ENCODE measurements around the gene CCDC194.
"Not testable (repeated sequence)": the region's sequence is repeated elsewhere in the genome, so short reads cannot be mapped to it uniquely, and the experiment has no call there.

Gene CCDC194

DNA sequence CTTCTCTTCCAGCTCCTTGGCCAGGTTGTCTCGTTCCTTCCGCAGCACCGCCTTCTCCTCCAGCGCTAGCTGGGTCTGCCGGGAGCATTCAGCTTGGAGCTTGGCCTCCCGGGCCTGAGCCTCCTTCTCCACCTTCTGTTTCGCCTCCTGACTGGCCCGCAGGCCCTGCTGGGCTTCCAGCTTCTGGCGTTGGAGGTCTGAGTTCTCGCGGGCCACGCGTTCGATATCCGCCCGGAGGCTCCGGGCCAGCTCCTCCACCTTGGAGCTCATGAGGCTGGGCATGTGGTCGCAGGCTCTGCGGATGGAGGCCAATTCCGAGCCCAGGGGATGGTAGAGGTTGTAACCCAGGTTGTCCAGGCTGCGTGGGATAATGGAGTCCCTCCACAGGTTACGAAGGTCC is 28.6 kb downstream of the CCDC194 start:
- DNase-seq: no peak

DNA sequence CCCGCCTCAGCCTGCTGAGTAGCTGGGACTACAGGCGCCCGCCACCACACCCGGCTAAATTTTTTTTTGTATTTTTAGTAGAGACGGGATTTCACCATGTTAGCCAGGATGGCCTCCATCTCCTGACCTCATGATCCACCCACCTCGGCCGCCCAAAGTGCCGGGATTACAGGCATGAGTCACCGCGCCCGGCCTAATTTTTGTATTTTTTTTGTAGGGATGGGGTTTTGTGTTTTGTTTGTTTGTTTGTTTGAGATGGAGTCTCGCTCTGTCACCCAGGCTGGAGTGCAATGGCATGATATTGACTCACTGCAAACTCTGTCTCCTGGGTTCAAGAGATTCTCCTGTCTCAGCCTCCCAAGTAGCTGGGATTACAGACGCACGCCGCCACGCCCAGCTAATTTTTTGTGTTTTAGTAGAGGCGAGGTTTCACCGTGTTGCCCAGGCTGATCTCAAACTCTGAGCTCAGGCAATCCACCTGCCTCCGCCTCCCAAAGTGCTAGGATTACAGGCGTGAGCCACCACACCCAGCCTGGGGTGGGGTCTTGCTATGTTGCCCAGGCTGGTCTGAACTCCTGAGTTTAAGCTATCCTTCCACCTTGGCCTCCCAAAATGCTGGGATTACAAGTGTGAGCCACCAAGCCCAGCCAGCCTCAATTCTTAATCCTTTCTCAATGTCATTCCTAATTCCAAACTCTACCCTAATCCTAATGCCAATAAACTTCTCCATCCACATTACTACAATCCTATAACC is 30.0 kb downstream of the CCDC194 start:
- DNase-seq: not testable (repeated sequence)

DNA sequence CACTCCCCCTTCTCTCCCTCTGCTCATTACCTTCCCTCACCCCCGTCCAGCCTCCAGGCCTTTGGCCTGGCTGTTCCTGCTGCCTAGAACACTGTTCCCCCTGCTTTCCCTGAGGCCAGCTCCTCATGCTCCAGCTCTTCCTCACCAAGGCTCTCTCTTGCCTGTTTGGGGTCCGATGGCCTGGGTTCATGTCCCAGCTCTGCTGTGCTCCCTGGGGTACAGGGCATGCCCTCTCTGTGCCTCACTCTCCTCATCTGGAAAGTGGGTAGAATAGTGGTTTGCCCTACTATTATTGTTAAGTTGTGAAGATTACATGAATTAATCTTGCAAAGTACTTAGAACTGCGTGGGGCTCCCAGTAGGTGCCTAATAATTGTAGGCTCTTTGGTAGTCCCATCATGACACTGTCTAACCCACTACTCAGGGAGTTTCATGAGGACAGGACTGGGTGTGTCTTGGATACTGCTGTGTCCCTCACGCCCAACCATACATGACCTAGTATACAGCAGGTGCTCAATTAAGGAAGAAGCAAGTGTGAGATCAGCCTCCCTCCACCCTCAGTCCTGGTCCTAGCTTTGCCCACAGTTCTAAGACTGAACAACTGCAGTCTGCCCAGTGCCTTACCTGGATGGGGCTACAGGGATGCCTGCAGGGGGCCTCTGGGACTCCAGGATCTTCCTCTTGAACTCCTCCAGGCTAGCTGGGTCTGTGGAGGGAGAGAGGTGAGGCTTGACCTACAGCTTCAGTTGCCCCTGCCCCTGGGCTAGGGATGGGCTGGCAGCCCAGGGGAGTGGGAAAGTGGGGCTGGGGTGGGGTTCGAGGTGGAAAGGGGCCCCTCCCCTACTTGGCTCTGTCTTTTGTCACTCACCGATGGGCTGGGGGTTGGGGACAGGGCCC is 33.8 kb downstream of the CCDC194 start:
- DNase-seq: no peak

DNA sequence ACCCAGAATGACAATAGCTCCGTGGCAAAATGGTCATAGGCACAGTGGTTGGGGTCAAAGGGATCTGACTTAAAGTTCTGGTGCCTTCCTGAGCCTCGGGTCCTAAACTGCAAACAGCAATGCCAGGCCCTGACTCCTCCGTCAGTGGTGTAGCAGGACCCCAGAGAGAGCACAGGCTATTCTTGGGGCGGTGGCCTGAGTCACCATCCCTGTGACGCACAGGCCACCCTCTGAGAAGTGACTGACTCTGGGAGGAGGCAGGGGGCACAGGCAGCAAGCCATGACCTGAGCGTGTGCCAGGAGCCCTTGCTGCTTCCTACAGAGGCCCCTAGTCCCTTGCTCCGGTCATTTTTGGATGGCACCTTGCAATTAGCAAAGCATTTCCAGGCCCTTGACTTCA is 35.6 kb downstream of the CCDC194 start:
- no peak for DNase-seq

DNA sequence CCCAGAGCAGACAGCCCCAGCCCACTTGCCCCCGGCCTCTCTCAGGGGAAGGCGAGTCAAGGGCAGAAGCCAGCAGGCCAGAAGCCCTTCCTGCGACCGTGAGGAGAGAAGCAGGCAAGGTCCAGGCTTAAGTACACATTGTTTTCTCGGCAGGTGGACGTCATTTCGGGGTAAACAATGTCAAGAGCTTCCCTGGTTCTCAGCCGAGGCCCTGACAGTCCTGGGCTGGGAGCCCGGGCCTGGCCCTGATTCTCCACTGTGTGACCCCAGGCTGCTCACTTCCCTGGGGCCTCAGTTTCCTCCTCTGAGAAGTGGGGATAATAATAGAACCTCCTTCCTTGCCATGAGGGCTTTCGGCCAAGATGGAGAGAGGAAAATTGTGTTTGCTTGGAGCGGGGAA is 36.3 kb downstream of the CCDC194 start:
- no peak for DNase-seq

DNA sequence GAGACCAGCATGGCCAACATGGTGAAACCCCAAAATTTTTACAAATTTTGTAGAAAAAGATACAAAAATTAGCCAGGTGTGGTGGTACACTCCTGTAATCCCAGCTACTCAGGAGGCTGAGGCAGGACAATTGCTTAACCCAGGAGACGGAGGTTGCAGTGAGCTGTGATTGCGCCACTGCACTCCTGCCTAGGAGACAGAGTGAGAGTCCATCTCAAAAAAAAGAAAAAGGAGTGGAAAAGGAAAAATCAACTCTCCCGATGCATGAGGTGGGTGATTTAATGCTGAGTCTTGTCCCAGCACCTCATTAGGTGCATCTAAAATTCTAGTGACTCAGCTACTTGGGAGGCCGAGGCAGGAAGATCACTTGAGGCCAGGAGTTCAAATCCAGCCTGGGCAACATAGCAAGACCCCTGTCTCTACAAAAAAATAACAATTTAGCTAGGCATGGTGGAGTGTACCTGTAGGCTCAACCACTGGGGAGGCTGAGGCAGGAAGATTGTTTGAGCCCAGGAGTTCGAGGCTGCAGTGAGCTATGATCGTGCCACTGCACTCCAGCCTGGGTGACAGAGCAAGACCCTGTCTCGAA is 36.8 kb downstream of the CCDC194 start:
- no peak for DNase-seq

DNA sequence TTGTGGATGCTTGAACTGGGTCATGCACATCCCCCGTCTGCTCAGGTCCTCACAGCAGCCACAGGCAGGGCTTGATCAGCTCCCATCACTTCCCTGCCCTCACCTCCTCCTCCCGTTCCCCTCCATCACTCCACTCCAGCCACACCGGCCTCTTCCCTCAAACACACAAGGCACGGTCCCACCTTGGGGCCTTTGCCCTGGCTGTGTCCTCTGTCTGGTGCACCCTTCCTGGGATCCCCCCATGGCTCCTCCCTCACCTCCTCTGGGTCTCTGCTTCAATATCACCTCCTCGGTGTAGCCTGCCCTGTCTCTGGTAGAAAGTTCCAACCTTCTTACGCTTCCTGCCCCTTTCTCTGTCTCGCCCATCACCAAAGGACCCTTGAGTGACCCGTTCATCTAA is 40.6 kb downstream of the CCDC194 start:
- no peak for DNase-seq

DNA sequence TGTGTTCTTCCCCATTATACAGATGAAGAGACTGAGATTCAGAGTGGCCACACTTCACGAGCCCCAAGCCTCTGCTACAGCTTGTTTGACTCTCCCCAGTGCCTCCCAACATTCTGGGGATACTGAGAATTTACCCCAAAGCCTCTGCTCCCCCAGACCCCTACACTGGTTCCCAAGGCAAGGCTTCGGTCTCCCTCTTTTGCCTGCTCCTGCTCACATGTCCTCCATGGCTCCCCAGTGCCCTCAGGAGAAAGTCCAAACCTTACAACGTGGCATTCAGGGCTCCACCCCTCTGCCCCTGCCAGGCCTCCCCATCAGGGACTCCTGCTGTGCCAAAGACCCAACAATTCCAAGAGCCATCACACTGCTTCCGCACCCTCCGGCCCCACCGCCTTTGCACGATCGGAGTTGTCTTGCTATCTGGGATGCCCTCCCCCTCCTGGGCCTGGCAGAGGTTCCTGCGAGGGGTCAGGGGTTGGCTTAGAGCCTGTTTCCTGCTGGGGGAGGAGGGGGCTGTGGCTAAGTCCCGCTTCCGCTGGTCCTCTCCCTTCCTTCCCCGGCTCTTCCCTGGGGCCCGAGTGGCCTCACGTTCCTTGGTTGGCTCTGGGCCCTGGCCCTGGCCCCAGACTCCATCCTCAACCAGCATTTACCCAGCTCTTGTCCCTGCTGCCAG is 41.3 kb downstream of the CCDC194 start:
- DNase-seq: no peak

DNA sequence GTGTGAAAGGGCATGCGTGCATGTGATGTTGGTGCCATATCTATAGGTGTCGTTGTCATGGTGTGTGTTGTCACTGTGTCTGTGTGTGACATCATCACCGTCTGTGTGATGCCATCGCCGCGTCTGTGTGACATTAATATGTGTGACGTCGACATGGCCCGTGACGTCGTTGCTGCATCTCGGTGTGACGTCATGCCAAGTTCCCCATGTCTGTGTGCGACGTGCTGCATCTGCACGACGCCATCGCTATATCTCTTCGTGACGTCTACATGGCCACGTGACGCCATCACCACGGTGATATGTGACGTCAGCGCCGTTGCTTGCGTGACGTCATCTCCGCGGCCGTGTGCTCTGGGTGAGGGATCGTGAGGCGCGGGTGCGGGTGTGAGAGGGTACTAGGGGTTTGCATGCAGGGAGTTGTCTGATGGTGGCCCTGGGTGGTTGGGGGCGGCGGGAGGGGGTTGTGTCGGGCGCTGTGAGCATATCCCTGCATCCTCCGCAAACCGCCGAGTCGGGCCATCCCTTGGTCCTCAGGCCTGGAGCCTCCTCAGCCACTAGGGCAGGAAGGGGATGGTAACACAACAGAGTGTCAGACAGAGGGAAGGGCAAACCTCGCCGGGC is 42.1 kb downstream of the CCDC194 start:
- no peak for DNase-seq

DNA sequence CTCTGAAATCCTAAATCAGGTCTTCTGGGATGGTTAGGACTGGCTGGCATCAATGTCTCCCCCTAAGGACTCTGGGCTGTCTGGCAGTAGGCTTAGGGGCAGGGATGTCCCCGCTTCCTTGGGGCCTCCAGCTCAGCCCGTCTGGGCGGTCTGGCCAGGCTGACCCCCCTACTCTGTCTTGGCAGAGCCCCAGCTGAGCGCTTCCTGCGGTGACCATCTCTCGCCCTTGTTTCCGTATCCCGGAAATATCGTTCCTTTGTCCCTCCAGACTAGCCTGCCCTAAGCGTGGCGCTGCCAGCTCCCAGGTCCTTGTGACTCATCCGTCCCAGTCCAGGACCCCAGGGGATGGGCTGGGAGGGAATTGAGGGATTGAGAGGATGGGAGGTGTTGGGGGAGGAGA is 45.3 kb downstream of the CCDC194 start:
- DNase-seq: no peak

DNA sequence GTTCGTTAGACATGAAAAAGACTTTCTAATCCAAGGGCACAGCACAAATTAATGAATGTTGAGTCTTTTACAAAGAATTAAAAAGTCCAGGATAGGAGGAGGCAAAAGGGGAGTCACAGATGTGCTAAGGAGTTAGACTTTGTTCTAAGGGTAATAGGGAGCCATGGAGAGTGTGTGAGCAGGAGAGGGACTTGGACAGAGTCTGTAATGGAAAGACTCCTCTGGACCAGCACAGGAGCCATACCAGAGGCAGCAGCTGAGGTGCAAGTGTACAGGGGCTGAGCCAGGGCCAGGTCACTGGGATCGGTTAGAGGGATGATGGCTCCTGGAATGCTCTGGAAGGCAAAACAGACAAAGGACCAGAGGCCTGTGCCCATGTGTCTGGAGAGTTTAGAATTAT is 46.1 kb downstream of the CCDC194 start:
- no peak for DNase-seq

DNA sequence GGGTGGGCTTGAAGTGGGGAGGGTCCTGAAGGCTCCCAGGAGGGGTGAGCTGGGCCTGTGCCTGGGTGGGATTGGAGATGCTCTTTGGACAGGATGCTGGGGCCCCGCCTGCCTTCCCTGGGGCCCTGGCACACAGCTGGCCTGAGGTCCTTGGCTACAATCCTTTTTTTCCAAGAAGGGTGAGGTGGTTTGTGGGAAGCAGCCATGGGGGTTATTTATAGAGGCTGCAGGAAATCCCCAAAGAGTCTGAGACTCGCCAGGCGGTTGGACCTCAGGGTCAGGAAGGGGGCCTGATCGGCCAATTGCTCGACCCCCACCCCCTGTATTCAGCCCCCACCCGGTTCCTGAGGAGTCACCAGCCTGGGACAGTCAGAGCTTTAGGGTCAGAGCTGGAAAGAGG is 46.6 kb downstream of the CCDC194 start:
- DNase-seq: no peak

DNA sequence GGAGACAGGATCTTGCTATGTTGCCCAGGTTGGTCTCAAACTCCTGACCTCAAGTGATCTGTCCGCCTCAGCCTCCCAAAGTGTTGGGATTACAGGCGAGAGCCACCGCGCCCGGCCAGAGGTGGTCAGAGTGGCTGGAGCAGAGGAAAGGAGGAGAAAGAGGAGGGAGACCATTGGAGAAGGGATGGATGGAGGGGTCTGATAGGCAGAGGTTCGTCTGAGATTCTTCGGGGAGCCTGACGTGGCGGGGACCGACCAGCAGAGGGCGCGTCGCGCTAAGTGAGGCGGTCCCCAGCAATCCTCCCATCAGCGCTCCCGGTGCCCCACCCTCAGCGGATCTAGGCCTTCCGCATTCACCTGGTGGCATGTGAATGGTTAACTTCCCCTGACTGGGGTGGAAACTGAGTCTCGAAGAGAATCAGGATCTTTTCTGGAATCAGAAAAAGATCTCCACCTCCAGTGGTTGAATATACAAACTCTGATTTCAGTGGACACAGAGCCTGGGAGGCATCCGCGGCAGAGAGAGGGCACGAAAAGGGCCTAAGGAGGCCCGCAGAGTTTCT is 47.8 kb downstream of the CCDC194 start:
- DNase-seq: peak; percentile 48 to 52

DNA sequence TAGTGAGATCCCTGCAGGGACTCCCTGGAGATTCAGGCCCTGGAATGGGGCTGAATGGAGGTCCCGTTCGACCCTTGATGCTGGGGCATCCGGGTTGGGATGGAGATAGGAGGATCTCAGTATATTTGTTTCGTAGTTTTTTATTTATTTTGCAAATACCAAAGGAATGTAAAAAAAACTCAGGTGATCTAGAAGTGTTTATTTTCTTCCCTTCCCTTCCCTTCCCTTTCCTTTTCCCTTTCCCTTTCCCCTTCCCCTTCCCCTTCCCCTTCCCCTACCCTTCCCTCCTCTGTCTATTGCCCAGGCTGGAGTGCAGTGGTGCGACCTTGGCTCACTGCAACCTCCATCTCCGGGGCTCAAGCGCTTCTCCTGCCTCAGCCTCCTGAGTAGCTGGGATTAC is 52.2 kb downstream of the CCDC194 start:
- DNase-seq: no peak

DNA sequence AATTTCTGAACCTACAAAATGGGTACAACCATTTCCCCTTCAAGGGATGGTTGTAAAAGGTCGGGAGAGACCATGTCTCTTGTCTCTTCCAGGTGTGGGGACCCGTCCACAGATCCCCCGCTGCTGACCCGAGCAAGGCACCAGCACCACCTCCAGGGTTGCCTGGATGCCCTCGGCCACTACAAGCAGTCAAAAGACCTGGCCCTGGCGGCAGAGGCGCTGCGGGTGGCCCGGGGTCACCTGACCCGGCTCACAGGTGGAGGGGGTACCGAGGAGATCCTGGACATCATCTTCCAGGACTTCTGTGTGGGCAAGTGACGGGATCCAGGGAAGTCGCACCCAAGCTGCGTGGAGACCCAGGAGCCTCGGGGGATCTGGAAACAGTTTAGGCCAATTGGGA is 52.6 kb downstream of the CCDC194 start:
- DNase-seq: no peak

DNA sequence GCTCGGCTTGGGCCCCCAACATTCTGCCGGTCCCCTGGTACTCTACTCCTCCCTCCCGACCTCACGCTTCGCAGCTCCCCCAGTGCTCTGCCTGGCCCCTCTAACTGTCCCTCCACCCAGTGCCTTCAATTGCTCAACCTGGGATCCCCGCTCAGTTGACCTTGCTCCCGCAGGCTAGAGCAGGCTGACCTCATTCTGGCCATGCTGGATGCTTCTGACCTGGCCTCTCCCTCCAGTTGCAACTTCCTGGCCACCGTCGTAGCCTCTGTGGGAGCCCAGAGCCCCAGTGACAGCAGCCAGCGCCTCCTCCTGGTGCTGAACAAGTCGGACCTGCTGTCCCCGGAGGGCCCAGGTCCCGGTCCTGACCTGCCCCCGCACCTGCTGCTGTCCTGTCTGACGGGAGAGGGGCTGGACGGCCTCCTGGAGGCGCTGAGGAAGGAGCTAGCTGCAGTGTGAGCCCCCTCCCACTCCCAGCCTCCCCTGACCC is 53.1 kb downstream of the CCDC194 start:
- DNase-seq: no peak
